Suprapubic skin (tissue), 4 donors: ENCODE data around the gene ELF5.

ENCODE experiments used
- CTCF ChIP-seq, 2 donors: fragments of 200-600 bp in 1 of 2; fragments of 450-650 bp in 1 of 2; sonication (generic) in 1 of 2; IDR thresholded peaks; one replicate each; pipeline ENCODE4 v1.5.1; 2016 to 2019; ENCODE audit warnings: antibody characterized with exemption in 2 of 2, mild to moderate bottlenecking in 1 of 2, moderate library complexity in 1 of 2
- EP300 ChIP-seq: sonication (generic); formaldehyde crosslinking; IDR thresholded peaks from one replicate; pipeline ENCODE4 v1.6.1; 2017; ENCODE audit warnings: antibody characterized with exemption
- POLR2A ChIP-seq, 2 donors: fragments of 450-650 bp; IDR thresholded peaks; one replicate each; pipeline ENCODE4 v1.6.1; 2017; ENCODE audit warnings: antibody characterized with exemption in 2 of 2, mild to moderate bottlenecking in 2 of 2, moderate library complexity in 2 of 2
- POLR2AphosphoS5 ChIP-seq, 3 donors: sonication (generic); formaldehyde crosslinking; IDR thresholded peaks; one replicate each; pipeline ENCODE4 v1.6.1; 2017; ENCODE audit warnings: antibody characterized with exemption in 3 of 3

- TF ChIP-seq CTCF (IDR thresholded peaks at IDR 0.05) (no peak), POLR2AphosphoS5 (IDR thresholded peaks at IDR 0.05) (no peak), POLR2A (IDR thresholded peaks at IDR 0.05) (no peak), EP300 (no peak)
These were observed 33.3 kb downstream of the ELF5 start for GRCh38 chr11:34480314-34480713.
